ENCODE results near the gene PHF24. TPM values are rescaled to one million over a fixed set of nuclear protein-coding genes. Genes with fewer than 3 reads are reported as not detected.
A peak's percentile ranks its signal among the peaks of the same experiment; 100 is the strongest.

Gene PHF24
- polyA plus RNA-seq, 1 donor (not counting 4 experiments of a cell fraction or from before 2014, with no cell fraction given), result 0.04 TPM

DNA sequence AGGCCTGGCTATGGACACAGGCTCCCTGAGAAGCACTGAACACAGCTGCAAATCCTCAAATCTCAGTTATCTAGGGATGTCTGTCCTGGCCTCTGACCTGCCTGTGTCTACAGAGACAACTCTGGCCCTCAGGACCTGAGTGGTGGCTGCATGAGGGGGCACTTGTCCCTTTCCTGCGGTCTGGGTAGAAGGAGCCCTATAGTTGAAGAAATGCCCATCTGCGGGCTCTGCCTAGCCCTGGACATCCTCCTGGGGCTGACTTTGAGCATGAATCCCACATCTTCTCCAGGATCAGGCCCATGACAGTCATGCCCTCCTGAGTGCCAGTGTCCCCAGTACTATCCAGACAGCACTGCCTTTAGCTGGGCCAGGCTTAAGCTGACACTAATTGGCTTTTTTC lies 41.5 kb downstream of the PHF24 start:
- no peak for FAIRE-seq

DNA sequence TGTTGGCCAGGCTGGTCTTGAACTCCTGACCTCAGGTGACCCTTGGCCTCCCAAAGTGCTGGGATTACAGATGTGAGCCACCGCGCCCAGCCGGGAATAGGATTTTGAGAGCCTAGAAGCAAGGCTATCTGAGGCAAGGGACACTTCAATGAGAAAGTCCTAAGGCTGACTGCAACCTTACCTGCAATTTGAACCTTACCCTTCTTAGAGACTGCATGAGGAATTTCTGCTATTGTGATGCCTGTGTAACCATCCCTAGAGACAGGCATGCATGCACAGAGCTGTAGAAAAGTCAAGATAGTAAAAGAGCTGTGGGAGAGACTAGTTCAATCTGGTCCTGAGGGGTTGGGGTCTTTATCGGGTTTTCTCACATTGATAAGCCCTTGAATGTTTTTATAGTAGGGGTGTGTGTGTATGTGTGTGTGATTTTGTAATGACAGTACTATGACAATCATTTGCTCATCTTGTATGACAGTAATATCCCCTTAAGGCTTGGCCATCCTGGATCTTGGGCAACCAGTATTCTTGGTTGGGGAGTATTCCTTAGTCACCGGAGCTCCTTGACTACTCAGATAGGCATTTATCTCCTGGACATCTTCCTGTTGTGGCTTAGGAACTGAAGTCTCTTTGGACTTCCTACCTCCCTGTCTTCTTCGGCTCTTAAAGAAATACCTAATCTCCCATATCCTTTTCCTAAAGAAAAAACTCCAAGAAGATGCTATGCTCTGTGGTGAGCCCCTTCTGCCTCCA lies 42.6 kb downstream of the PHF24 start:
- DNase-seq (ENCODE audit: low read depth, low spot score), result peak; percentile 44
- Histone ChIP-seq H3K9ac (ENCODE audit: control insufficient read depth, extremely low read depth, insufficient read depth, low read length) (peak overlapping the region; percentile 19), H4K20me1 (ENCODE audit: control insufficient read depth, extremely low read depth, insufficient read depth, low read length) (no peaks in the 10 kb centered on the region), H3K79me2 (ENCODE audit: control insufficient read depth, insufficient read depth, low read length) (no peaks in the 10 kb centered on the region), H3K4me1 (ENCODE audit: control insufficient read depth, extremely low read depth, insufficient read depth, low read length) (peaks cover 28% of the 10 kb centered on the region), H3K9me3 (ENCODE audit: control insufficient read depth, low read depth, low read length) (no peaks in the 10 kb centered on the region), H3K9me1 (ENCODE audit: control insufficient read depth, extremely low read depth, insufficient read depth, low read length) (no peaks in the 10 kb centered on the region), H2AFZ (ENCODE audit: control insufficient read depth, low read length) (peak overlapping the region; percentile 50), H3K27ac (ENCODE audit: control insufficient read depth, insufficient read depth, low read length) (peak overlapping the region; percentile 69), H3K27me3 (ENCODE audit: control insufficient read depth, extremely low read depth, insufficient read depth, low read length) (no peaks in the 10 kb centered on the region), H3K4me3 (ENCODE audit: control insufficient read depth in 2 of 3, extremely low read depth in 1 of 3, insufficient read depth in 2 of 3, low read depth in 1 of 3, low read length in 3 of 3) (peak overlapping the region in 2 of 3 experiments; percentile 33 to 47), H3K4me2 (ENCODE audit: control insufficient read depth, extremely low read depth, insufficient read depth, low read depth, low read length) (peak overlapping the region; percentile 83), H3K36me3 (ENCODE audit: control insufficient read depth in 2 of 2, extremely low read depth in 1 of 2, insufficient read depth in 2 of 2, low read length in 2 of 2) (peaks cover 6 to 8% of the 10 kb centered on the region in 2 experiments)
- FAIRE-seq, result peak; percentile 83
- TF ChIP-seq CTCF (optimal IDR thresholded peaks at IDR 0.05 in 1 of 3, IDR thresholded peaks at IDR 0.05 in 1 of 3, conservative IDR thresholded peaks at IDR 0.05 in 1 of 3; ENCODE audit: extremely low read depth in 1 of 3, insufficient read depth in 2 of 3, low read length in 3 of 3) (no peak), EZH2 (IDR thresholded peaks at IDR 0.05; ENCODE audit: low read length) (no peak)
- dilution Hi-C loops (cut with MboI; ENCODE audit: extremely low pct_ligation_motif_present, low sequenced_read_pairs), result no loop called here

More for the DNA sequence above, 41.5 kb downstream of the PHF24 start:
- no peak overlapping the region for H3K27ac ChIP-seq (ENCODE audit: control insufficient read depth, insufficient read depth, low read length)
- H3K9me3 ChIP-seq (ENCODE audit: control insufficient read depth, low read depth, low read length), result no peaks in the 10 kb centered on the region
- H3K4me1 ChIP-seq (ENCODE audit: control insufficient read depth, extremely low read depth, insufficient read depth, low read length), result peaks cover 40% of the 10 kb centered on the region
- H3K36me3 ChIP-seq (ENCODE audit: control insufficient read depth in 2 of 2, extremely low read depth in 1 of 2, insufficient read depth in 2 of 2, low read length in 2 of 2), result peaks cover 6 to 13% of the 10 kb centered on the region in 2 experiments
- H3K79me2 ChIP-seq (ENCODE audit: control insufficient read depth, insufficient read depth, low read length), result no peaks in the 10 kb centered on the region
- H3K9me1 ChIP-seq (ENCODE audit: control insufficient read depth, extremely low read depth, insufficient read depth, low read length), result no peaks in the 10 kb centered on the region
- no peak for DNase-seq (ENCODE audit: low read depth, low spot score)
- H3K27me3 ChIP-seq (ENCODE audit: control insufficient read depth, extremely low read depth, insufficient read depth, low read length), result no peaks in the 10 kb centered on the region
- no peak overlapping the region for H2AFZ ChIP-seq (ENCODE audit: control insufficient read depth, low read length)
- no peak overlapping the region for H3K4me2 ChIP-seq (ENCODE audit: control insufficient read depth, extremely low read depth, insufficient read depth, low read depth, low read length)
- TF ChIP-seq CTCF (optimal IDR thresholded peaks at IDR 0.05 in 1 of 3, IDR thresholded peaks at IDR 0.05 in 1 of 3, conservative IDR thresholded peaks at IDR 0.05 in 1 of 3; ENCODE audit: extremely low read depth in 1 of 3, insufficient read depth in 2 of 3, low read length in 3 of 3) (no peak), EZH2 (IDR thresholded peaks at IDR 0.05; ENCODE audit: low read length) (no peak)
- H4K20me1 ChIP-seq (ENCODE audit: control insufficient read depth, extremely low read depth, insufficient read depth, low read length), result no peaks in the 10 kb centered on the region
- no peak overlapping the region for H3K4me3 ChIP-seq (ENCODE audit: control insufficient read depth in 2 of 3, extremely low read depth in 1 of 3, insufficient read depth in 2 of 3, low read depth in 1 of 3, low read length in 3 of 3)
- dilution Hi-C loops (cut with MboI; ENCODE audit: extremely low pct_ligation_motif_present, low sequenced_read_pairs), result no loop called here
- H3K9ac ChIP-seq (ENCODE audit: control insufficient read depth, extremely low read depth, insufficient read depth, low read length), result no peak overlapping the region

Measured in keratinocyte (primary cell).